Lower leg skin (tissue), 4 donors: ENCODE results near the gene TIGD6. TPM values are rescaled to one million over a fixed set of nuclear protein-coding genes. Genes with fewer than 3 reads are reported as not detected.

ENCODE experiments used
- DNase-seq, 2 donors: peaks; one replicate each; pipeline ENCODE4 v3.0.0-alpha.2; 2019; ENCODE audit warnings: low spot score in 2 of 2
- H3K4me3 ChIP-seq: fragments of 200-600 bp; sonication (generic); 2 replicates; pipeline ENCODE4 v1.5.1; 2017; ENCODE audit warnings: mild to moderate bottlenecking, low read depth; ENCODE audit not compliant: poor library complexity, severe bottlenecking
- POLR2A ChIP-seq, 2 donors: fragments of 450-650 bp; IDR thresholded peaks; one replicate each; pipeline ENCODE4 v1.6.1; 2016 to 2017; ENCODE audit warnings: antibody characterized with exemption in 2 of 2, mild to moderate bottlenecking in 1 of 2, moderate library complexity in 1 of 2
- WGBS, 2 donors: methylation state at CpG; one replicate each; pipeline ENCODE4 v1.1.5; 2018; 5-methylcytosine and 5-hydroxymethylcytosine counted together
- intact Hi-C: fragments of 100-400 bp; cut with DNase I; formaldehyde crosslinking; loops from one replicate; pipeline ENCODE4 v1.15.0; 2023; ENCODE audit warnings: low total_unique reads
- total RNA-seq, 4 donors: library from RNA; depleted of rRNA; stranded (reverse); fragments of >200 nt; gene quantifications; one replicate each; pipeline ENCODE4 v1.1.0, GENCODE V29; 2016
- TF ChIP-seq, protein P1 (sequence below), 3 donors: fragments of 450-650 bp; IDR thresholded peaks; one replicate each; pipeline ENCODE4 v1.5.1; 2016; ENCODE audit warnings: antibody characterized with exemption in 3 of 3, mild to moderate bottlenecking in 3 of 3, moderate library complexity in 2 of 3

TIGD6 gene
- total RNA-seq, 4 donors from 2014 or later: 3.8 to 8.3 (median 6.0) TPM

GRCh38 chr5:149960272-149961185, 39.9 kb downstream of the TIGD6 start, which contains the start of gene SLC26A2:
Gene SLC26A2 (plus strand): TSS chr5:149960758. CDS start chr5:149977653, 16,895 bp downstream.
- WGBS, 2 donors: 1% methylated on average over 37 to 77 of the region's 84 CpGs
- intact Hi-C loops: loop anchor here (5.0 kb wide), 1 partner anchor 123 kb away; no protein-coding TSS in a partner anchor

GRCh38 chr5:149959406-149960236, 40.8 kb downstream of the TIGD6 start:
- DNase-seq: peak in 1 of 2 donors; percentile 34
- H3K4me3 ChIP-seq: peak overlapping the region; percentile 62
- TF ChIP-seq, protein P1, sequence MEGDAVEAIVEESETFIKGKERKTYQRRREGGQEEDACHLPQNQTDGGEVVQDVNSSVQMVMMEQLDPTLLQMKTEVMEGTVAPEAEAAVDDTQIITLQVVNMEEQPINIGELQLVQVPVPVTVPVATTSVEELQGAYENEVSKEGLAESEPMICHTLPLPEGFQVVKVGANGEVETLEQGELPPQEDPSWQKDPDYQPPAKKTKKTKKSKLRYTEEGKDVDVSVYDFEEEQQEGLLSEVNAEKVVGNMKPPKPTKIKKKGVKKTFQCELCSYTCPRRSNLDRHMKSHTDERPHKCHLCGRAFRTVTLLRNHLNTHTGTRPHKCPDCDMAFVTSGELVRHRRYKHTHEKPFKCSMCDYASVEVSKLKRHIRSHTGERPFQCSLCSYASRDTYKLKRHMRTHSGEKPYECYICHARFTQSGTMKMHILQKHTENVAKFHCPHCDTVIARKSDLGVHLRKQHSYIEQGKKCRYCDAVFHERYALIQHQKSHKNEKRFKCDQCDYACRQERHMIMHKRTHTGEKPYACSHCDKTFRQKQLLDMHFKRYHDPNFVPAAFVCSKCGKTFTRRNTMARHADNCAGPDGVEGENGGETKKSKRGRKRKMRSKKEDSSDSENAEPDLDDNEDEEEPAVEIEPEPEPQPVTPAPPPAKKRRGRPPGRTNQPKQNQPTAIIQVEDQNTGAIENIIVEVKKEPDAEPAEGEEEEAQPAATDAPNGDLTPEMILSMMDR (IDR thresholded peaks at IDR 0.05): no peak
- TF ChIP-seq POLR2A (IDR thresholded peaks at IDR 0.05): no peak
- 34 to 35% methylated on average over 14 of the region's 14 CpGs for WGBS, 2 donors
- intact Hi-C loops: loop anchor here (5.0 kb wide), 1 partner anchor 122 kb away; no protein-coding TSS in a partner anchor

More at GRCh38 chr5:149960272-149961185, 39.9 kb downstream of the TIGD6 start, which contains the start of gene SLC26A2:
- peak in 1 of 2 donors; percentile 51 for TF ChIP-seq POLR2A (IDR thresholded peaks at IDR 0.05)
- TF ChIP-seq, protein P1 (IDR thresholded peaks at IDR 0.05): no peak
- peak within 1 kb of the TSS; percentile 62 for H3K4me3 ChIP-seq
- DNase-seq: peak; percentile 97 to 99

- DNase-seq: no peak
- WGBS, 2 donors: 83 to 87% methylated on average over 4 of the region's 4 CpGs
- intact Hi-C loops: no loop called here
- TF ChIP-seq, protein P1 (IDR thresholded peaks at IDR 0.05): no peak
- no peak for TF ChIP-seq POLR2A (IDR thresholded peaks at IDR 0.05)
- no peak overlapping the region for H3K4me3 ChIP-seq
These were observed 42.6 kb downstream of the TIGD6 start for GRCh38 chr5:149957855-149958254.

GRCh38 chr5:149956685-149957084, 43.8 kb downstream of the TIGD6 start:
- intact Hi-C loops: no loop called here
- WGBS, 2 donors: 68 to 80% methylated on average over 5 of the region's 5 CpGs
- TF ChIP-seq, protein P1 (IDR thresholded peaks at IDR 0.05): no peak
- no peak for TF ChIP-seq POLR2A (IDR thresholded peaks at IDR 0.05)
- no peak overlapping the region for H3K4me3 ChIP-seq
- DNase-seq: no peak

DNA sequence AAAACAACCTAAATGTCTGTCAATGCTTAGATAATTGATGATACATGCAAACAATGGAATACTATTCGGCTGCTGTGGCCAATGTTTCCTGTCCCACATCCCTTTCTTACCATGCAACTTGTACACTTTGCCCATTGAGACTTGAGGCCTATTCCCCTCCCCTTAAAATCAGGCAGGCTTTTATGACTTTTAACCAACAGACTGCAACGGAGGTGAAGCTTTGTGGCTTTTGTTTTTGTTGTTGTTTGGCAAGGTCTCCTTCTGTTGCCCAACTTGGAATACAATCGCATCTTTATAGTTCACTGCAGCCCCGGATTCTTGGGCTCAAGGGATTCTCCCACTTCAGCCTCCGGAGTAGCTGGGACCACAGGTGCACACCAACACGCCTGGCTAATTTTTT, 45.7 kb downstream of the TIGD6 start:
- no peak for DNase-seq
- intact Hi-C loops: no loop called here
- no peak overlapping the region for H3K4me3 ChIP-seq
- 72 to 75% methylated on average over 6 of the region's 6 CpGs for WGBS, 2 donors
- TF ChIP-seq, protein P1 (IDR thresholded peaks at IDR 0.05): no peak
- no peak for TF ChIP-seq POLR2A (IDR thresholded peaks at IDR 0.05)
